HG03135 (cell line): ENCODE results near the gene GPR61.

Experiments used
- ATAC-seq: cut with Tn5 transposase; IDR thresholded peaks from one replicate; pipeline ENCODE4 v1.9.1; 2021; ENCODE audit warnings: mild to moderate bottlenecking, moderate library complexity; ENCODE audit not compliant: unreplicated experiment

GPR61 gene

DNA sequence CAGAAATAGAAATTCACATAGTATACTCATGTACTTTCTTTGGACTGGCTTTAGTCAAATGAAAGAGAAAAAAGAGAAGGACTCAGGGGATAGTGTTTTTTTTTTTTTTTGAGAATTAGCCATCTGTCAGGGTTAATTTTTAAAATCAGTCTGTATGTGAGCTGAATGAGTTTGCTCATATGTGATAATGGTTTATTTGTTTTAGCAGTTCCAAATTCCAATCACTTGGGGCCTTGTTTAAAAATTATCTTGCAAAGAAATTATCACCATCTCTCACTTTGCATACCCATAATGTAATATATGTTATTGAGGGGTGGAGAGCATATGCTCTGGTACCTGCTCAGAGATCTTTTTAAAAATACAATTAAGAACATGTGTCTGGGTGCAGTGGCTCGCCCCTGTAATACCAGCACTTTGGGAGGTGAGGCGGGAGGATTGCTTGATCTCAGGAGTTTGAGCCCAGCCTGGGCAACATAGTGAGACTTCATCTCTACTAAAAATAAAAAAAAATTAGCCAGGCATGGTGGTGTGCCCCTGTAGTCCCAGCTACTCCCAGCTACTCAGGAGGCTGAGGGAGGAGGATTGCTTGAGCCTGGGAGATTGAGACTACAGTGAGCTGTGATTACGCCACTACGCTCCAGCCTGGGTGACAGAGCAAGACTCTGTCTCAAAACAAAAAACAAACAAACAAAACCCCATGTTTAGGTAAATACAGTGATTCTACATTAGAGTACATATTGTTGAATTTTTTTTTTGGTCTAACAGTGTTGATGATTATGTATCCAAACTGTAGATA is 28.4 kb downstream of the GPR61 start:
- no peak for ATAC-seq

DNA sequence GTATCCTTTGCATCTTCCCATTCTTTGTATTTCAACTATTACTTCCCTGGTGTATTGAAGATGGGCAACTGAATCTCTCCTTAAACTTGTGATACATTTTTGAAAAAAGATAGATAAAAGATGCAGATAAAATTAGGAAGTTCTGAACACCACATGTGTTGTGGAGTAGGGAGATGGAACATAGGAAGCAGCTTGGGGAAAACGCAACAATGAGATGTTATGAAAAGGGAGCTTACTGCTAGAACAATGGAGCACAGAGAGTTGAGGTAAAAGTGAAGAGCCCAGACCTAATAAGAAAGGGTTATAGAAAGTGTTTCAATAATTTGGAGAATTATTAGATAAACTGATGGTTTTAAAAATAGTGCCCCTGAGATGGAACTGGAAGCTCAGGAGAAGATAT is 29.7 kb downstream of the GPR61 start:
- no peak for ATAC-seq

DNA sequence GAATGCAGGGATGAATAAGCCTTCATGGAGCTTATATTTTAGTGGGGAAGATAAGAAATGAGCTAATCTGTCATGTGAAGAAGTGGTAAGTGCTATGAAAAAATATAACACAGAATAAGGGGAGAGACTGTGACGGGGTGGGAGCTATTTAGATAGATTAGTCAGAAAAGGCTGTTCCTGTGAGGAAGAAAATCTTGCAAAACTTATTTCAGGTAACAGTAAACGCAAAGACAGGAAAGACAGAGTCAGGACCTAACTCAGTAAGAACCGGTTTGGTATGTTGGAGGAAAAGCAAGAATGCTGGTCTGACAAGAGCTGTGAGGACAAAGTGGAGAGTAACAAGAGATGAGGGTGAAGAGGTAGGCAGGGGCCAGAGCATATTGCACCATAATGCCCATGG is 30.7 kb downstream of the GPR61 start:
- no peak for ATAC-seq

DNA sequence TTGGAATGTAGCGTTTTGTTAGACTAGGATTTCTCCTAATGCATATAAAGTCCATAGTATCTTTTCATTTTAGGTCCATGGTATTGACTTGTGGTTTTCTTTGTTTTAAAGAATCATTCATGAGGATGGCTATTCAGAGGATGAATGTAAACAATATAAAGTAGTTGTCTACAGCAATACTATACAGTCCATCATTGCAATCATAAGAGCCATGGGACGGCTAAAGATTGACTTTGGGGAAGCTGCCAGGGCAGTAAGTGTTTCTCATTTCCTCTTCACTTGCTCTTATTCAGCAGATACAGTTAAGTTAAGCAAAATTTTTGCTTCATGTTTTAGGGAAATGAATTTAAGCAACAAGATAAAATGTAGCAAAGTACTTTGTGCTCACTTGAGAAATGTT is 34.1 kb downstream of the GPR61 start:
- ATAC-seq = no peak

DNA sequence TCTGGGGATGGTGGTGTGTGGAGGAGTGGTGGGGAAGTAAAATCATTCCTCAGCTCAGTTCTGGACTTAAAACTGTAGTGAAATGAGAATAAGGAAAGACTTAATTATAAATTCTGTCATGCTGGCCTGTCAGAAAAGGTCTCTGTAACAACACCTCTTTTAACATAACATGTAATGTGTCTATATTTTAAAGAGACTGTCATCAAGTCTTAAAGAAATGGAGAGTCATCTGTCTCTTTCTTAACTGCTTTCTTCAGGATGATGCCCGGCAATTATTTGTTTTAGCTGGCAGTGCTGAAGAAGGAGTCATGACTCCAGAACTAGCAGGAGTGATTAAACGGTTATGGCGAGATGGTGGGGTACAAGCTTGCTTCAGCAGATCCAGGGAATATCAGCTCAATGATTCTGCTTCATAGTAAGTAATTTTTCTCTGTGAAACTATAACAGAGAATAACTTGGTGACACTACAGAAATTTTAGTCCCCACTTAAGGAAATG is 39.3 kb downstream of the GPR61 start:
- no peak for ATAC-seq

DNA sequence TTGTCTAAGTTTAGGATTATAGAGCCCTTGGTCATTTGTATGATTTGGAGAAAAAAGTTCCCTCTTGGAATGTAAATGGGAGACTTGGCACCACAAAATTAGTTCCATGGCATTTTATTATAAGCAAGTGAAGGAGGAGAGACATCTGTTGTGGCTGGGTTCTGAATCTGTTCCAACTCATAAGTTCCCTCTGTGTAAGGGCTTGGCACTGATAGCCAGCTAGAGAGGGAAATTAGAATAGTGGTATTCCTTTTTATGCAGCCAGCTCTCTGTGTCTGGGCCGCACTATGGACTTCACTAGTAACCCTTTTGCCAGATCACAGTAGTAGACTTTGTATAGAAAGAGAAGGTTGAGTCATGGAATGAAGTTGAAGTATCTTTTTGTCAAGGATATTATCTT is 39.8 kb downstream of the GPR61 start:
- no peak for ATAC-seq

DNA sequence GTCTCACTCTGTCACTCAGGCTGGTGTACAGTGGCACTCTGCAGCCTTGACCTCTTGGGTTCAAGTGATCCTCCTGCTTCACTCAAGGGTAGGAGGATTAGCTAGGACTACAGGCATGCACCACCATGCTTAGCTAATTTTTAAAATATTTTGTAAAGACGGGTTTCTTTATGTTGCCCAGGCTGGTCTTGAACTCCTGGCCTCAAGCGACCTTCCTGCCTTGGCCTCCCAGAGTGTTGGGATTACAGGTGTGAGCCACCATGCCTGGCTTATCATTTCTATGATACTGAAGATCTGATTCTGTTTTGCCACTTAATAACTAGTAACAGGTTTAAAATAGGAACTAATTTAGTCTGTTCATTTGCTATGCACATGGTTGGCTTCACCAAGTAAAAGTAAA is 42.3 kb downstream of the GPR61 start:
- no peak for ATAC-seq

DNA sequence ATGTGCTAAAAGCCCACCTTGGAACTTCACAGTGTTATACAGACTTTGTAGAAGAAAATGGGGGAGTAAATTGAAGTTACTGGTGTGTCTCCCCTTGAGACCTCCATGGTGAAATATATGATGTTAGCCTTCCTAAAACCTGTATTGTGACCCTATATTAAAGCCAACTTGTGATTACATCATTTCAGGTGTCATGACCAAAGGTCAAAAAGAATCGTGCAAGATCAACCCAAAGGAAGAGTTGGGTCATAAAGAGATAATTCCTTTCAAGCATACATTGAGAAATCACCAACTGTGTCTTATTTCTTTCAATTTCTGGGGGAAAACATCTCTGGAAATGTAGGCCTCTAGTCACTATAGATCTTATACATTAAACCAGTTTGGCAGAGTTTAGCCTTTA is 45.1 kb downstream of the GPR61 start:
- no peak for ATAC-seq

DNA sequence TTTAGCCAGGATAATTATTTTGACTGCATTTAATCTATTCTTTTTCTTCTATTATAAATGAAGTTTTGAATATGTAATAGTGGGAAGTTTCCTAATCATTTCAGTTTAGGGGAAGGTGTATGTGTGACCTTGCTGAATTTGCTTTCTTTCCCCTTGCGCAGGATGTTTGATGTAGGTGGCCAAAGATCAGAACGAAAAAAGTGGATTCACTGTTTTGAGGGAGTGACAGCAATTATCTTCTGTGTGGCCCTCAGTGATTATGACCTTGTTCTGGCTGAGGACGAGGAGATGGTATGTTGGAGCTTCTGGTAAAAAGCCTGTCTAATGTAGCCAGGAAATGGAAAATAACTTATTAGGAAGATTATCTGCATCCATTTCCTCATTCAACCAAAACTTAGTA is 46.4 kb downstream of the GPR61 start:
- ATAC-seq = no peak

DNA sequence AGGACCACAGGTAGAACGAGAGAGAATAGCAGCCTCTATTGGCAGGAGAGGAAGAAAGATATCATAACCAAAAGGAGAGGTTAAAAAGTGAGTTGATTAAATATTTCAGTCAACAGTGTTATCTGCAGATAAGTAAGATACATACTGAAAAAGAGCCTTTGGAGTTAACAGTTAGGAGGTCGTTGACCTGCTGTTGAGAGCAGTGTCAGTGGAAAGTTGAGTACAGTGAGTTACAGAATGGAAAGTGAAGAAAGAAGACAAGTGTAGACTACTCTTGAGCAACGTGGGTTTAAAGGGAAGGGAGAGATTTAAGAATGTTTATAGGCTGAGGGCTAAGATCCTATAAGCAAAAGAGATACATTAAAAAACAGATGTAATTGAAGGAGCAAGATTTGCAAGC is 49.5 kb downstream of the GPR61 start:
- ATAC-seq = no peak

DNA sequence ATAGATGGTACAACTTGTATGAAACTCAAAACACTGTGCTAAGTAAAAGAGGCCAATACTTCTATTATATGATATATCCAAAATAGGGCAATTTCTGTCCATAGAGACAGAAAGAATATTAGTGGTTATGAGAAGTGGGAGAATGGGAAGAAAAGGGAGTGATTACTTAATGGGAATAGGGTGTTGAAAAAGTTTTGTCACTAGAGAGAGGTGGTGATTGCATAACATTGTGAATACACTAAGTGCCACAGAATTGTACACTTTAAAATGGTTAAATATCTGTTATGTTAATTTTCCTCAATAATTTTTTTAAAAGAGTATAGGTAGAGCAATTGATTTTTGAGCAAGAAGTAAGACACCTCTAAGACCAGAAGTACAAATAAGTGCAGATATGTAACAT is 50.0 kb downstream of the GPR61 start:
- no peak for ATAC-seq

DNA sequence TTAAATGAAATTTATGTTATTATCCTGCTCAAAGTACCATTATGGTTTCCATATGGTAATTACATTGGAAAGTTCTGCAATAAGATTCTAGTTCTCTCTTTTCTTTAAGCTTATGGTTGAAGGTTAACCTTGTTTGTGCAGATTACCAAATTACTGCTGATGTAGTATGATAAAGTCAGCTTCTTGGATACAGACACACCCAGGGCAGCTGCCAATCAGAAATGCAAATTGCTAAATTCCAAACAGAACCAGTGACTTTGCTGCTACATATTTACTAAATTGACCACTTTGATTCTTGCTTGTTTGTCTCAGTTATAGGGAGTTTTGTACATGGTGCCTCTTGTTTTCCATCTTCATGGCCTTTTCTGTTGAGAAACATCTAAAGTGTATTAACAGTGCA is 53.2 kb downstream of the GPR61 start:
- no peak for ATAC-seq

DNA sequence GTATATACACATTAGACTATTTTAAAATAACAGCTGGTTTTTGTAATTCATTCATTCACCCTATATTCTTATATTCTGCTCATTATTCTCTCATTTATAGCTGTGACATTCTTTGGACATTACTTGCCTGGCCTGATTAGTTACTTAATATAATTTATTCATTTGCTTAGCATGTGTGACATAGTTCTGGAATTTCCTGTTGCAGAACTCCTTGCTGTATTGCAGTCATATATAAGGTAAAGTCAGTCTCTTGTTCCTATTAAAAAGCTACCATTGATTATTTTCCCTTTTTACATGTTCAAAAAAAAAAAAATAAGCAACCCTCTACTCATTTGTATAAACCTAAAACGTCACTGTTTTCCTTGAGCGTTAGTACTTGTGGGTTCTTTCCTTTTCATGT is 55.9 kb downstream of the GPR61 start:
- ATAC-seq = no peak
